IPS-NIHi7 (cell line): ENCODE results near the gene PEX14.
"Not testable (repeated sequence)": the region's sequence is repeated elsewhere in the genome, so short reads cannot be mapped to it uniquely, and the experiment has no call there.

Experiments used
- DNase-seq: peaks from one replicate; pipeline ENCODE4 v3.0.0; 2012; ENCODE audit warnings: mixed read lengths; ENCODE audit errors: extremely low spot score

The PEX14 gene

GRCh38 chr1:10474613-10475507 is at the start of gene PEX14:
Gene PEX14 (plus strand): TSS chr1:10474950. CDS start chr1:10474967, 17 bp downstream.
- peak; percentile 96 for DNase-seq

GRCh38 chr1:10425826-10426534 is 48.8 kb upstream of the PEX14 start:
- not testable (repeated sequence) for DNase-seq

- not testable (repeated sequence) for DNase-seq
These were observed 48.3 kb upstream of the PEX14 start for GRCh38 chr1:10426535-10426848.

- no peak for DNase-seq
These were observed 45.8 kb upstream of the PEX14 start for GRCh38 chr1:10428984-10429383.

GRCh38 chr1:10429868-10430215 is 44.9 kb upstream of the PEX14 start:
- no peak for DNase-seq

- DNase-seq, result peak; percentile 97
These were observed 44.3 kb upstream of the PEX14 start, which contains the start of gene CENPS for GRCh38 chr1:10430216-10431069. Gene CENPS (plus strand): TSS chr1:10430433. CDS start chr1:10430518, 85 bp downstream.

GRCh38 chr1:10431070-10431730 is 43.5 kb upstream of the PEX14 start:
- no peak for DNase-seq

GRCh38 chr1:10432910-10433700 is 41.6 kb upstream of the PEX14 start:
- no peak for DNase-seq

- no peak for DNase-seq
These were observed 41.0 kb upstream of the PEX14 start for GRCh38 chr1:10433790-10434189.

GRCh38 chr1:10434590-10434989 is 40.2 kb upstream of the PEX14 start:
- DNase-seq, result no peak

- DNase-seq, result no peak
These were observed 37.7 kb upstream of the PEX14 start for GRCh38 chr1:10437052-10437451.

GRCh38 chr1:10438677-10439163 is 36.0 kb upstream of the PEX14 start:
- DNase-seq, result no peak

- DNase-seq, result no peak
These were observed 34.4 kb upstream of the PEX14 start for GRCh38 chr1:10440305-10440704.

- DNase-seq, result no peak
These were observed 34.0 kb upstream of the PEX14 start for GRCh38 chr1:10440794-10441193.

- DNase-seq, result no peak
These were observed 30.5 kb upstream of the PEX14 start for GRCh38 chr1:10444248-10444647.

- DNase-seq, result no peak
These were observed 29.9 kb upstream of the PEX14 start for GRCh38 chr1:10444795-10445397.

GRCh38 chr1:10446790-10447422 is 27.8 kb upstream of the PEX14 start:
- no peak for DNase-seq

- no peak for DNase-seq
These were observed 25.0 kb upstream of the PEX14 start, which contains the start of gene CORT for GRCh38 chr1:10449751-10450150. Gene CORT (plus strand): TSS chr1:10450031. CDS start chr1:10450224, 193 bp downstream.

- no peak for DNase-seq
These were observed 24.5 kb upstream of the PEX14 start for GRCh38 chr1:10450156-10450814.
